Fibroblast of pulmonary artery (primary cell): ENCODE data around the gene PIGM.

Source experiments
- DNase-seq: peaks from one replicate; pipeline ENCODE4 v3.0.0-alpha.2; 2010; ENCODE audit warnings: low read depth
- H3K4me3 ChIP-seq: replicated peaks from 2 replicates; pipeline ENCODE4 v1.5.1; 2011; ENCODE audit warnings: low read depth, mild to moderate bottlenecking, control low read depth, low read length, moderate library complexity
- CTCF ChIP-seq: IDR thresholded peaks from 2 replicates; pipeline ENCODE4 v1.5.1; 2011; ENCODE audit warnings: mild to moderate bottlenecking, control low read depth, low read length, inconsistent platforms; ENCODE audit errors: missing control alignments

Gene PIGM

GRCh38 chr1:159991513-159991912, 40.3 kb downstream of the PIGM start:
- DNase-seq, result peak; percentile 24
- no peak for TF ChIP-seq CTCF
- no peak overlapping the region for H3K4me3 ChIP-seq

- no peak for TF ChIP-seq CTCF
Measured at GRCh38 chr1:159990005-159990404, 41.8 kb downstream of the PIGM start.

GRCh38 chr1:159989581-159989980, 42.2 kb downstream of the PIGM start:
- no peak for DNase-seq
- no peak overlapping the region for H3K4me3 ChIP-seq
- TF ChIP-seq CTCF, result no peak

More at GRCh38 chr1:159990005-159990404, 41.8 kb downstream of the PIGM start:
- DNase-seq, result no peak
- no peak overlapping the region for H3K4me3 ChIP-seq

GRCh38 chr1:159988006-159988405, 43.8 kb downstream of the PIGM start:
- H3K4me3 ChIP-seq, result no peak overlapping the region
- DNase-seq, result no peak
- TF ChIP-seq CTCF, result no peak

GRCh38 chr1:159987186-159987585, 44.6 kb downstream of the PIGM start:
- no peak overlapping the region for H3K4me3 ChIP-seq
- no peak for TF ChIP-seq CTCF
- DNase-seq, result no peak

GRCh38 chr1:159986531-159986930, 45.3 kb downstream of the PIGM start:
- no peak for TF ChIP-seq CTCF
- no peak overlapping the region for H3K4me3 ChIP-seq
- no peak for DNase-seq

GRCh38 chr1:159986093-159986492, 45.7 kb downstream of the PIGM start:
- no peak for TF ChIP-seq CTCF
- no peak overlapping the region for H3K4me3 ChIP-seq
- DNase-seq, result no peak
